Stomach (tissue), 4 donors: ENCODE data around the gene EFNA1.

Experiments
- POLR2A ChIP-seq, 4 donors: fragments of 450-650 bp; IDR thresholded peaks; one replicate each; pipeline ENCODE4 v1.6.1; 2016; ENCODE audit warnings: antibody characterized with exemption in 4 of 4, control low read depth in 2 of 4, mild to moderate bottlenecking in 1 of 4, moderate library complexity in 1 of 4
- TF ChIP-seq, protein P1 (sequence below), 7 experiments: fragments of 450-650 bp in 4 of 7; fragments of 200-600 bp in 3 of 7; sonication (generic) in 3 of 7; IDR thresholded peaks; one replicate each; pipeline ENCODE4 v1.5.1; 2016 to 2019; ENCODE audit warnings: antibody characterized with exemption in 7 of 7, control low read depth in 2 of 7, mild to moderate bottlenecking in 1 of 7

DNA sequence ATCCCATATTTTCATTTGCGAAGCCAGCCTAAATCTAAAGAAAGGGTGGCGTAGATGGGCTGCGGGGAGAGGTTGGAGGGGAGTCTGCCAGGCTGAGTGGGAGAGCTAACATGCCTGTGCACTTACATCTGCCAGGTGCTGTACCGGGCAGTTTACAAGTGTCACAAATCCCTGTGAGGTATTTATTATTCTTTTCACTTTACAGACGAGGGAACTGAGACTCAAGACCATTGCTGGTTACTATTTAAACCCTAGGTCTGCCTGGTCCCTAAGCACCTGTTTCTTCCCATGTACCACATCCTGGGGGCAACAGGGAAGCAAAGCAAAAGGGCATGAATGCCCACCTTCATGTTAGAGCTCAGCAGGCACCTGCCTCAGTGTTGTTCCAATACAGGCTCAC, 19.4 kb upstream of the EFNA1 start:
- TF ChIP-seq, protein P1, sequence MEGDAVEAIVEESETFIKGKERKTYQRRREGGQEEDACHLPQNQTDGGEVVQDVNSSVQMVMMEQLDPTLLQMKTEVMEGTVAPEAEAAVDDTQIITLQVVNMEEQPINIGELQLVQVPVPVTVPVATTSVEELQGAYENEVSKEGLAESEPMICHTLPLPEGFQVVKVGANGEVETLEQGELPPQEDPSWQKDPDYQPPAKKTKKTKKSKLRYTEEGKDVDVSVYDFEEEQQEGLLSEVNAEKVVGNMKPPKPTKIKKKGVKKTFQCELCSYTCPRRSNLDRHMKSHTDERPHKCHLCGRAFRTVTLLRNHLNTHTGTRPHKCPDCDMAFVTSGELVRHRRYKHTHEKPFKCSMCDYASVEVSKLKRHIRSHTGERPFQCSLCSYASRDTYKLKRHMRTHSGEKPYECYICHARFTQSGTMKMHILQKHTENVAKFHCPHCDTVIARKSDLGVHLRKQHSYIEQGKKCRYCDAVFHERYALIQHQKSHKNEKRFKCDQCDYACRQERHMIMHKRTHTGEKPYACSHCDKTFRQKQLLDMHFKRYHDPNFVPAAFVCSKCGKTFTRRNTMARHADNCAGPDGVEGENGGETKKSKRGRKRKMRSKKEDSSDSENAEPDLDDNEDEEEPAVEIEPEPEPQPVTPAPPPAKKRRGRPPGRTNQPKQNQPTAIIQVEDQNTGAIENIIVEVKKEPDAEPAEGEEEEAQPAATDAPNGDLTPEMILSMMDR (IDR thresholded peaks at IDR 0.05) = no peak
- TF ChIP-seq POLR2A (IDR thresholded peaks at IDR 0.05) = no peak
